Cortex of kidney (tissue), 1 donor: ENCODE data around the gene IZUMO1R.
"Not testable (repeated sequence)": the region's sequence is repeated elsewhere in the genome, so short reads cannot be mapped to it uniquely, and the experiment has no call there.

Source experiments
- DNase-seq: peaks from one replicate; lab custom pipeline; 2025; lab: John Stamatoyannopoulos, UW

The IZUMO1R gene

GRCh38 chr11:94326947-94327346, 22.6 kb downstream of the IZUMO1R start:
- DNase-seq, result no peak

- no peak for DNase-seq
These were observed 24.3 kb downstream of the IZUMO1R start for GRCh38 chr11:94328587-94329080.

GRCh38 chr11:94329501-94329900, 25.1 kb downstream of the IZUMO1R start:
- no peak for DNase-seq

GRCh38 chr11:94330789-94331188, 26.4 kb downstream of the IZUMO1R start:
- no peak for DNase-seq

- no peak for DNase-seq
These were observed 28.4 kb downstream of the IZUMO1R start for GRCh38 chr11:94332814-94333213.

GRCh38 chr11:94336033-94336432, 31.7 kb downstream of the IZUMO1R start:
- no peak for DNase-seq

GRCh38 chr11:94338651-94339050, 34.3 kb downstream of the IZUMO1R start:
- DNase-seq, result no peak

- no peak for DNase-seq
These were observed 37.9 kb downstream of the IZUMO1R start for GRCh38 chr11:94342250-94342649.

- DNase-seq, result no peak
These were observed 39.1 kb downstream of the IZUMO1R start for GRCh38 chr11:94343495-94343894.

GRCh38 chr11:94346311-94346710, 41.9 kb downstream of the IZUMO1R start:
- not testable (repeated sequence) for DNase-seq

GRCh38 chr11:94350850-94351563, 46.6 kb downstream of the IZUMO1R start:
- DNase-seq, result not testable (repeated sequence)
